Measurements from ENCODE around the gene SFSWAP. TPM values are rescaled to one million over a fixed set of nuclear protein-coding genes. Genes with fewer than 3 reads are reported as not detected.

The SFSWAP gene
- total and polyA plus RNA-seq, 2 of the 13 experiments (the other 11 are each of a cell fraction or from before 2014, with no cell fraction given), result 17.1 to 27.7 TPM

DNA sequence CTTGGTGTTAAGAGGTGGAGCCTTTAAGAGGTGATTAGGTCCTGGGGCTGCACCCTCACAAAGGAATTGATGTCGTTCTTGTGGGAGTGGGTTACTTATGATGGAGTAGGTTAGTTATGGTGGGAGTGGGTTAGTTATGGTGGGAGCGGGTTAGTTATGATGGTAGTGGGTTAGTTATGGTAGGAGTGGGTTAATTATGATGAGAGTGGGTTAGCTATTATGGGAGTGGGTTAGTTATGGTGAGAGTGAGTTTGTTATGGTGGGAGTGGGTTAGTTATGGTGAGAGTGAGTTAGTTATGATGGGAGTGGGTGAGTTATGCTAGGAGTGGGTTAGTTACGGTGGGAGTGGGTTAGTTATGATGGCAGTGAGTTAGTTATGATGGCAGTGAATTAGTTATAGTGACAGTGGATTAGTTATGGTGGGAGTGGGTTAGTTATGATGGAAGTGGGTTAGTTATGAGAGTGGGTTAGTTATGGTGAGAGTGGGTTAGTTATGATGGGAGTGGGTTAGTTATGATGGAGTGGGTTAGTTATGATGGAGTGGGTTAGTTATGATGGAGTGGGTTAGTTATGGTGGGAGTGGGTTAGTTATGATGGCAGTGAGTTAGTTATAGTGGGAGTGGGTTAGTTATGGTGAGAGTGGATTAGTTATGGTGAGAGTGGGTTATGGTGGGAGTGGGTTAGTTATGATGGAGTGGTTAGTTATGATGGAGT lies 22.6 kb upstream of the SFSWAP start:
- no peak for ATAC-seq
- no peaks in the 10 kb centered on the region for H3K36me3 ChIP-seq (replicated peaks in 1 of 2; ENCODE audit: control insufficient read depth in 1 of 2, insufficient read depth in 2 of 2, low read length in 2 of 2)
- 2% methylated on average over 3 of the region's 3 CpGs for WGBS (ENCODE audit: low lambda C conversion rate)
- in situ Hi-C loops (cut with HindIII; ENCODE audit: extremely low pct_ligation_motif_present, low pct_unique_long_range_greater_than_20kb) (no loop called here), intact Hi-C loops (cut with micrococcal nuclease; ENCODE audit: unreplicated experiment) (no loop called here)
- no peaks in the 10 kb centered on the region for H3K4me1 ChIP-seq (ENCODE audit: insufficient read depth, low read length)
- no peak for DNase-seq (ENCODE audit: low spot score)
- CTCF ChIA-PET (ENCODE audit: low intra/inter-chr PET ratio, low total read pairs), result no interaction called here
- H3K79me2 ChIP-seq (ENCODE audit: insufficient read depth, low read length), result no peaks in the 10 kb centered on the region
- no peaks in the 10 kb centered on the region for H3K9me3 ChIP-seq (ENCODE audit: low read length)
- H3K4me2 ChIP-seq (ENCODE audit: low read depth, low read length), result no peak overlapping the region
- no peaks in the 10 kb centered on the region for H4K20me1 ChIP-seq (ENCODE audit: insufficient read depth, low read length)
- POLR2A ChIA-PET, result no interaction called here
- H2AFZ ChIP-seq (ENCODE audit: low read length), result no peak overlapping the region
- no peak for FAIRE-seq
- H3K27ac ChIP-seq (ENCODE audit: extremely low read length, insufficient read depth, low read length), result no peak overlapping the region
- H3K9ac ChIP-seq (ENCODE audit: insufficient read depth, low read depth, low read length), result no peak overlapping the region
- TF ChIP-seq, protein P1, sequence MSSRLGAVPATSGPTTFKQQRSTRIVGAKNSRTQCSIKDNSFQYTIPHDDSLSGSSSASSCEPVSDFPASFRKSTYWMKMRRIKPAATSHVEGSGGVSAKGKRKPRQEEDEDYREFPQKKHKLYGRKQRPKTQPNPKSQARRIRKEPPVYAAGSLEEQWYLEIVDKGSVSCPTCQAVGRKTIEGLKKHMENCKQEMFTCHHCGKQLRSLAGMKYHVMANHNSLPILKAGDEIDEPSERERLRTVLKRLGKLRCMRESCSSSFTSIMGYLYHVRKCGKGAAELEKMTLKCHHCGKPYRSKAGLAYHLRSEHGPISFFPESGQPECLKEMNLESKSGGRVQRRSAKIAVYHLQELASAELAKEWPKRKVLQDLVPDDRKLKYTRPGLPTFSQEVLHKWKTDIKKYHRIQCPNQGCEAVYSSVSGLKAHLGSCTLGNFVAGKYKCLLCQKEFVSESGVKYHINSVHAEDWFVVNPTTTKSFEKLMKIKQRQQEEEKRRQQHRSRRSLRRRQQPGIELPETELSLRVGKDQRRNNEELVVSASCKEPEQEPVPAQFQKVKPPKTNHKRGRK (CRISPR knock-in tag; IDR thresholded peaks at IDR 0.05), result no peak
- no peak for TF ChIP-seq ZNF577 (CRISPR knock-in tag; IDR thresholded peaks at IDR 0.05; ENCODE audit: borderline replicate concordance, low read depth)
- TF ChIP-seq ZNF792 (CRISPR knock-in tag; IDR thresholded peaks at IDR 0.05), result no peak
- TF ChIP-seq DR1 (CRISPR knock-in tag; IDR thresholded peaks at IDR 0.05), result no peak
- no peak for TF ChIP-seq BRCA1 (CRISPR knock-in tag; IDR thresholded peaks at IDR 0.05)
- TF ChIP-seq, protein P2, sequence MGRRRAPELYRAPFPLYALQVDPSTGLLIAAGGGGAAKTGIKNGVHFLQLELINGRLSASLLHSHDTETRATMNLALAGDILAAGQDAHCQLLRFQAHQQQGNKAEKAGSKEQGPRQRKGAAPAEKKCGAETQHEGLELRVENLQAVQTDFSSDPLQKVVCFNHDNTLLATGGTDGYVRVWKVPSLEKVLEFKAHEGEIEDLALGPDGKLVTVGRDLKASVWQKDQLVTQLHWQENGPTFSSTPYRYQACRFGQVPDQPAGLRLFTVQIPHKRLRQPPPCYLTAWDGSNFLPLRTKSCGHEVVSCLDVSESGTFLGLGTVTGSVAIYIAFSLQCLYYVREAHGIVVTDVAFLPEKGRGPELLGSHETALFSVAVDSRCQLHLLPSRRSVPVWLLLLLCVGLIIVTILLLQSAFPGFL (CRISPR knock-in tag; IDR thresholded peaks at IDR 0.05), result no peak
- no peak for TF ChIP-seq POLR2AphosphoS5 (IDR thresholded peaks at IDR 0.05; ENCODE audit: low read depth, low read length)
- TF ChIP-seq HDAC2 (CRISPR knock-in tag; IDR thresholded peaks at IDR 0.05), result no peak
- no peak for TF ChIP-seq ZFP37 (CRISPR knock-in tag; IDR thresholded peaks at IDR 0.05; ENCODE audit: borderline replicate concordance)
- TF ChIP-seq, protein P3, sequence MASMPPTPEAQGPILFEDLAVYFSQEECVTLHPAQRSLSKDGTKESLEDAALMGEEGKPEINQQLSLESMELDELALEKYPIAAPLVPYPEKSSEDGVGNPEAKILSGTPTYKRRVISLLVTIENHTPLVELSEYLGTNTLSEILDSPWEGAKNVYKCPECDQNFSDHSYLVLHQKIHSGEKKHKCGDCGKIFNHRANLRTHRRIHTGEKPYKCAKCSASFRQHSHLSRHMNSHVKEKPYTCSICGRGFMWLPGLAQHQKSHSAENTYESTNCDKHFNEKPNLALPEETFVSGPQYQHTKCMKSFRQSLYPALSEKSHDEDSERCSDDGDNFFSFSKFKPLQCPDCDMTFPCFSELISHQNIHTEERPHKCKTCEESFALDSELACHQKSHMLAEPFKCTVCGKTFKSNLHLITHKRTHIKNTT (CRISPR knock-in tag; IDR thresholded peaks at IDR 0.05), result no peak
- TF ChIP-seq, protein P4, sequence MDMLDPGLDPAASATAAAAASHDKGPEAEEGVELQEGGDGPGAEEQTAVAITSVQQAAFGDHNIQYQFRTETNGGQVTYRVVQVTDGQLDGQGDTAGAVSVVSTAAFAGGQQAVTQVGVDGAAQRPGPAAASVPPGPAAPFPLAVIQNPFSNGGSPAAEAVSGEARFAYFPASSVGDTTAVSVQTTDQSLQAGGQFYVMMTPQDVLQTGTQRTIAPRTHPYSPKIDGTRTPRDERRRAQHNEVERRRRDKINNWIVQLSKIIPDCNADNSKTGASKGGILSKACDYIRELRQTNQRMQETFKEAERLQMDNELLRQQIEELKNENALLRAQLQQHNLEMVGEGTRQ (IDR thresholded peaks at IDR 0.05; ENCODE audit: low read depth, low read length), result no peak
- TF ChIP-seq, protein P4 (CRISPR knock-in tag; IDR thresholded peaks at IDR 0.05; ENCODE audit: borderline replicate concordance), result no peak
- TF ChIP-seq ZNF839 (CRISPR knock-in tag; IDR thresholded peaks at IDR 0.05; ENCODE audit: borderline replicate concordance), result no peak
- no peak for TF ChIP-seq ZBTB7A (CRISPR knock-in tag; IDR thresholded peaks at IDR 0.05)
- H3K4me3 ChIP-seq (replicated peaks in 1 of 3; ENCODE audit: insufficient read depth in 1 of 3, low read depth in 2 of 3, low read length in 3 of 3), result no peak overlapping the region
- peaks cover 2 to 40% of the 10 kb centered on the region in 2 experiments; a peak in 4 of 5 replicates for H3K27me3 ChIP-seq (ENCODE audit: control insufficient read depth in 1 of 2, insufficient read depth in 2 of 2, low read length in 2 of 2)
- no TSS peak for BruUV-seq (replicated peaks)
